HG02642 (cell line): ENCODE data around the gene EPB41L5.

Experiments used
- ATAC-seq: cut with Tn5 transposase; IDR thresholded peaks from one replicate; pipeline ENCODE4 v1.9.1; 2021; ENCODE audit warnings: mild to moderate bottlenecking; ENCODE audit not compliant: unreplicated experiment, poor library complexity

The EPB41L5 gene

DNA sequence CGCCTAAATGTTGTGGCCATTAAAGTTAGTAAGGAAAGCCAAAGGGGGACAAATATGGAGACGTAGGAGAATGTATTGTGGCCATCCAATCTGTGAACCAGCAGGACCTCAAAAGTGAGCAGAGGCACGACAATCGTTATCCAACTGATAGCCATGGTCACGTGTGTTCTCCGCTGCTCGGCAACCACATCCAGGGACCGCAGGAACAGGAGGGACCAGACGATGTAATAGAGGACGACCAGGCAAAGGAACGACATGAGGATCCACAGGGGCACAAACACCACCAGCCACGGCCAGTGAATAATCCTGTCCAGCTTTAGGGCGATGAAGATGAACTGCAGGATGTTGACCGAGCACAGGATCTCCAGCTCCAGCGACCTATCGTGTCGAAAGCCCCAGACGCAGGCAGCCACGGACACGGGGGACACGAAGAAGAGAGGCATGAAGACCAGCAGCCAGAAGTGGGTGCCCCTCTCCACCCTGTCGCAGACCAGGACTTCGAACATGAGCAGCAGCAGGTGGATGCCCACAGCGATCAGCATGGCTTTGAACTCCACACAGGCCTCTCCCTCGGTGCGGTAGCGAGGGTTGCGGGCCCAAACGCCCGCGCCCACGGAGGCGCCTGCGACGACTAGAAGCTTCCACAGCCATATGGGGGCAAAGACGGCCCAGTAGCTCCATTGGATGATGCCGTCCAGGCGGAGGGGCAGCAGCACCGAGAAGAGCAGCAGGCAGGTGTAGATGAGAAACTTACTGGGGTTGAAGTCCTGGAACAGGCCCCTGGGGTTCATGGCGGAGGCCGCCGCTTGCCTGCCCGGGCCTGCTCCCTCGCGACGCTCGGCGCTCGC, 209.5 kb downstream of the EPB41L5 start:
- no peak for ATAC-seq

DNA sequence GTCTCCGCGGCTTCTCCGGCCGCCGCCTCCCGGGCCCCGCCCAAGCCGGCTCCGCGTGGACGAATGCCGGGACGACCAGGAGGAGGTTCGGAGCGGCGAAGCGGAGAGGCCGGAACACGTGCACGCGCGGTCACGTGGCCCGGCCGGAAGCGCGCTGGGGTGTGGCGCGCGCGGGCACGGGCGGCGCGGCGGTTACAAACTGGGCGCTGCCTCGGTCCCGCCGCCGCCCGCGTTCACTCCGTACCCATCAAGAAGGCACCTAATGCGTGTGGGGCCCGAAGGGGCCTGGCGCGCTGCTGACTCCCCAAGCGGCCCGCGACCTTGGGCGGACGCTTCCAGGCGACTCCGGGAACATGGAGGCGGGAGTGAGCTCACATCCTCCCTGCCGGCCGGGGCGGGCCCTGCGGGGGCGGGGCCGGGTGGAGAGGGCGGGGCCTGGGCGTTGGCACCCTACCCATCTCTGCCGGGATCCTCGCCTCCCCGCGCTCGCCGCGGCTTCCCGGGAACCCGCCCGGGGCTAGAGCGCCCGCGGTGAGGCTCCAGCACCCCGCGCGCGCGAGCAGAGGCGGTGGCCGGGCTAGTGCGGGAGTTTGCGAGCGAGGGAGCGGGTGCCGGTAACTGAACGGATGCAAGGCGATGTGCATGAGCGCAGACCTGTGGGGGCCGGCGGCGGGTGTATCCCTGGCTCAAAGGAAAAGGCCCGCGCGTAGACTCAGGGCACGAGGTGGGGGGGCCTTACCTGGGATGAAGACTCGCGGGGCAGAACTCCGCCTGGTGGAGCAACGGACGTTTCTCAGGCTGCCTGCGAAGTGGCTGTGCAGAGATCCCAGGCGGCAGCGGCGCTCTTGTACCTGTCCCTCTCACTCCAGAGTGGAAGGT, 210.4 kb downstream of the EPB41L5 start, which contains the start of gene TMEM185B:
Gene TMEM185B (minus strand): TSS at position 367 of the 879 bp plus-strand sequence. CDS start 424 bp downstream, outside the sequence.
- peak; percentile 88 for ATAC-seq

DNA sequence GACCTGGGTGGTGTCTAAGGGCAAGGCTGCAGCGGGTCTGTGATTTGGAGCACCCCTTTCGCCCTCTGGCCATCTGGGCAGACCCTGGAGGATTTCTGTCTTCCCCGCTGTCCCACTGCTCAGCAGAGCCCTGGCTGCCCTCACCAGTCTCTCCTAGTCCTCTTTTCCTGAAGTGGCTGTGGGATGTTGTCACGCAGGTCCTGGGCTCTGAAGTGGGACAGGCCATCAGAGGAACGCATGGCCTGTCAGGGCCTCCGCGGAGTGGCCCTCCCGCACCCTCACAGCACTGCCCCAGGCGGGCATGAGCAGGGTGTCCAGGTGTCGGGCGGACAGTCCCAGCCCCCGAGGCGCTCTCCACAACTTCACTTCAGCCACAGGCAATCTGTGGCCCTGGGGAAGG, 211.4 kb downstream of the EPB41L5 start:
- no peak for ATAC-seq

DNA sequence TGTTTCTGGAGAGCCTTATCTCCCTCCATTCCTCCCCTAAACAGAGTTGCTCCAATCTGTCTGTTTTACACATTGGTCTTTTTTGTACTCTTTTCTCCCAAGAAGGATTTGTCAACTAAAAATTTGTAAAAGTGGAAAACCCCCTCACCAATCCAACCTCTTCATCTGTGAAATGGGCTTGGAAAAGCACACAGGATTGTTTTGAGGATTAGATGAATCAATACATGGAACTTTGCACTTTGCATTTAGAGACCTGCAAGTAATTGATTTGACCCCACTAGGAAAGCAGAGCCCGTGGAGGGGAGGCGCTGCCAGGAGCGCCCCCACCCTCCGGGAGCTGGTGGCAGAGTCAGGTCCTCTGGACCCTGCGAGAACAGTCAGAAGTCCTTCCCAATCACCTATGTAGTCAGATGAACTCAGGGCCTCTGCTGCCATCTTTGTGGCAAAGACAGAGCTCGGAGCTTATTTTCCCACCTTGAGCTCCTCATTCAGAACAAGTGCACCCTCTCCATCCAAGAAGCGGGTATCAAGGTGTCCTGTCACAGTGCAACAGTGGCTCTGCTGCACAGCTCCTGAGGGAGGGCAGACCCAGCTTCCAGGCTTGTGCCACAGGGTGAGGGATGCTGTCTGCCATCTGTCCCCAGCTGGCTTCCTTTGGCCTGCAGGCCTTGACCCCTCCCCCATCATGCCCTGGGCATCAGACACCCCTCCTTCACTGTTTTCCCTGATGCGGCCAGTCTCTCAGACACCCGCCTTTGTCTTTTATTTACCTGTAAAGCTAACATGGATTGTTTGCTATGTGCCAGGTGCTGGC, 212.1 kb downstream of the EPB41L5 start:
- no peak for ATAC-seq

DNA sequence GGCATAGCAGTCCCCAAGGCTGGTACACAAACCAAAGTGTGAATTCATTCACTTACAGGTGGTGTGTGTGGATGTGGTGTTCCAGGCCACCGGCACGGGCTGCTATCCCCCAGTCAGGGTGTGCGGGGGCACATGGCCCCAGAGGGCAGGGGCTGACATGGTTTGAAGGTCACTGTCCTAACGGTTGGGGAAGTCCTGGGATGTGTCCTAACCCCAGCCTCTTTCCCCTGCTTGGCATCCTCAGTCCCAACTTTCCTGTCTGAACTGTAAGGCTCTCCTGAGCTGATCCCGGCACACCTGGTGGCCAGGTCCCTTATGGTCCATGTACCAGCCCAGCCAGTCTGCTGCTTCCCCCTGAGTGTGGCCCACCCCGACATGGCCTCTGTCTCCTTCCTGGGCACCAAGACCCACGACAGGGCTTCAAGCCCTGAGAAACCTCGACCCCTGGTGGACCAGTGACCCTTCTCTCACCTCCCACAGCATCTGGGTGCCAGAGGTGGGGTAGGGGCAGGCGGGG, 212.7 kb downstream of the EPB41L5 start:
- no peak for ATAC-seq

DNA sequence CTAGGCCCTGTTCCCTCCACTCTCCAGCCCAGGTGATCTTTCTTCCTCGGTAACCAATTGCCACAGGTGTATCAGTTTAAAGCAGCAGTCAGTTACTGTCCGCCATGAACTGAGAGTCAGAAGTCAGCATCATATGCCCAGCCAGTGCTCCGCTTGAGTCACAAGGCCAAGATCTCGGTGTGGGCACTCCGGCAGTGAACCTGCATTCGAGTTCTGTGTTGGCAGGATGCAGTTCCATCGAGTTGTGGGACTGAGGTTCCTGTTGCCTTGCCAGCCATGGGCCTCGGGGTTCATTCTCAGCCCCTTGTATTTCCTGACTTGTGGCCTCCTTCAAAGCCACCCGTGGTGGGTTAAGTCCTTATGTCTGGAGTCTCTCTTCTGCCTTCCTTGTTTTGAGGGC, 213.4 kb downstream of the EPB41L5 start:
- no peak for ATAC-seq

DNA sequence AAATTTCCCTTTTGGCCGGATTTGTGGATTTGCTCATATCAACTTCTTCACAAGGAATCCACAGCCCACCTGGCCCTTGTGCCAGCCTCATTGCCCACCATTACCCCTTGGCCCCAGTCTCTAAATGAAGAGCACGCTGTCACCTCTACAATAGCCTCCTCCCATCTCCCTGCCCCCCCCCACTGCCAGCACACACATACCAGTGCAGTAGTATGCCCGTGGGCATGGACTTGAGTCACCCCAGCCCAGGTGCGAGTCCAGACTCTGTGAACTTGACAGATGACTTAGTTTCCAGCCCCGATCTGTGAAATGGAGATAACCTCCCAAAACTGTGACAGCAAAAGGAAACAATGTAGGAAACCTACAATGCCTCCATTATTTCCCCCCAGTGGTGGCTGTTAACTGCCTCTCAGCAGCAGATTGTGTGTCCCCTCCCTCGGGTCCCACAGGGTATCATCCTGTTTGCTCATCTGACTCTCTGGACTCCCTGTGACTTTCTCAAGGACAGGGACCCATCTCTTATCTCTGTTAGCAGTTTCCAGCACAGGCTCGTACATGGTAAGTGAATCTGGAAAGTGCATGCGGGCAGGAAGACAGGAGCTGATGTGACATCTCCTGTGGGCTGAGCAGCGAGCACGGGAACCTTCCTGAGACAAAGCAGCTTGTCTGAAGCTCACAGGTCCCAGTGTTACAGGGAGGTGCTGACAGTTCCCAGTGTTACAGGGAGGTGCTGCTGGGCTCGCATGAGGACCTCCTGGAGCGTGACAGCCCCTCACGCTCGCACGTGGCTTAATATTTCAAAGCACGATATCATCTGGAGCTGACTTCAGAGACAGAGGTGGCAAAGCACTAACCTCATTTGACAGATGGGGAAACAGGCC, 214.5 kb downstream of the EPB41L5 start:
- no peak for ATAC-seq

DNA sequence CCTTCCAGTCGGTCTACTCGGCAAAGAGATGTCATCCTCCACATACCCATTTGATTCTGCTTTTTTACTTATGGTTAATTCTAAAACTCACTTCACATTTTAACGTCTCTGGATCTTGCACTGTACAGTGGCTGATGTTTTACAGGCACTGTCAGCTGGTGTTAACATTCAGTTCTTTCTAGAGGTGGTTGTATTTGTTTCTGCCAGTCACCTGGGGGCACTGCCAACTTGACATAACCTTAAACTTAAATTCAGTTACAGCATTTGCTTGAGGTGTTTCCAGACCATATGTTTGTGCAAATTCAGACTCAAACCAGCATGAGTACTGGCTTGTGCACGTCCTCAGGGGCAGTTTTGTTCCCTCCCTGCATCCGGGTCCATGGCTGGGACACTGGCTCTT, 215.6 kb downstream of the EPB41L5 start:
- ATAC-seq, result no peak
